Osteocyte (in vitro differentiated cells): ENCODE data around the gene UBASH3A. TPM values are rescaled to one million over a fixed set of nuclear protein-coding genes. Genes with fewer than 3 reads are reported as not detected.

Experiments used
- DNase-seq: peaks from one replicate; pipeline ENCODE4 v3.0.0; 2021; ENCODE audit warnings: mixed read lengths; ENCODE audit not compliant: unreplicated experiment; ENCODE audit errors: extremely low spot score
- H3K27ac Mint-ChIP-seq: one replicate; pipeline ENCODE4 v1.8.0; 2021; ENCODE audit warnings: mild to moderate bottlenecking, mixed read lengths; ENCODE audit not compliant: unreplicated experiment
- H3K27me3 Mint-ChIP-seq: one replicate; pipeline ENCODE4 v1.8.0; 2021; ENCODE audit warnings: mixed read lengths; ENCODE audit not compliant: unreplicated experiment
- H3K36me3 Mint-ChIP-seq: one replicate; pipeline ENCODE4 v1.8.0; 2021; ENCODE audit warnings: mixed read lengths; ENCODE audit not compliant: unreplicated experiment
- H3K4me1 Mint-ChIP-seq: one replicate; pipeline ENCODE4 v1.8.0; 2021; ENCODE audit warnings: mixed read lengths; ENCODE audit not compliant: unreplicated experiment
- H3K4me3 Mint-ChIP-seq: one replicate; pipeline ENCODE4 v1.8.0; 2021; ENCODE audit warnings: mild to moderate bottlenecking, moderate library complexity, mixed read lengths; ENCODE audit not compliant: unreplicated experiment
- H3K9me3 Mint-ChIP-seq: one replicate; pipeline ENCODE4 v1.8.0; 2021; ENCODE audit warnings: mixed read lengths; ENCODE audit not compliant: unreplicated experiment
- CTCF ChIP-seq: fragments of 200-600 bp; sonication (generic); IDR thresholded peaks from 2 replicates; pipeline ENCODE4 v1.5.0; 2021; ENCODE audit warnings: antibody characterized with exemption, mild to moderate bottlenecking, moderate library complexity
- total RNA-seq: library from RNA; stranded (reverse); gene quantifications from 2 replicates; pipeline ENCODE4 v1.2.1, GENCODE V29; 2021

UBASH3A gene
- total RNA-seq, 1 donor from 2014 or later: not detected

- no peak for DNase-seq
- Mint-ChIP-seq H3K27ac (no peak overlapping the region), H3K4me3 (no peak overlapping the region), H3K4me1 (peaks cover 36% of the 10 kb centered on the region), H3K36me3 (no peaks in the 10 kb centered on the region), H3K27me3 (peaks cover 32% of the 10 kb centered on the region), H3K9me3 (no peaks in the 10 kb centered on the region)
- no peak for TF ChIP-seq CTCF
Measured at GRCh38 chr21:42390696-42391095, 13.0 kb upstream of the UBASH3A start.

- Mint-ChIP-seq H3K27me3 (peaks cover 32% of the 10 kb centered on the region), H3K36me3 (no peaks in the 10 kb centered on the region), H3K4me1 (peaks cover 40% of the 10 kb centered on the region), H3K27ac (no peak overlapping the region), H3K9me3 (no peaks in the 10 kb centered on the region), H3K4me3 (no peak overlapping the region)
- TF ChIP-seq CTCF: no peak
- DNase-seq: no peak
Measured at GRCh38 chr21:42391297-42391696, 12.4 kb upstream of the UBASH3A start.

GRCh38 chr21:42392731-42393442 lies 10.8 kb upstream of the UBASH3A start:
- Mint-ChIP-seq H3K9me3 (no peaks in the 10 kb centered on the region), H3K4me3 (peak overlapping the region; percentile 5), H3K27me3 (peaks cover 31% of the 10 kb centered on the region), H3K36me3 (no peaks in the 10 kb centered on the region), H3K4me1 (peaks cover 40% of the 10 kb centered on the region), H3K27ac (peak overlapping the region; percentile 63)
- DNase-seq: no peak
- TF ChIP-seq CTCF: no peak

- Mint-ChIP-seq H3K27me3 (peaks cover 28% of the 10 kb centered on the region), H3K36me3 (no peaks in the 10 kb centered on the region), H3K4me1 (peaks cover 40% of the 10 kb centered on the region), H3K9me3 (no peaks in the 10 kb centered on the region), H3K27ac (peak overlapping the region; percentile 63), H3K4me3 (no peak overlapping the region)
- no peak for TF ChIP-seq CTCF
- no peak for DNase-seq
Measured at GRCh38 chr21:42393443-42393950, 10.2 kb upstream of the UBASH3A start.

- DNase-seq: no peak
- H3K9me3 Mint-ChIP-seq: no peaks in the 10 kb centered on the region
- H3K27me3 Mint-ChIP-seq: peaks cover 17% of the 10 kb centered on the region
- TF ChIP-seq CTCF: no peak
- H3K4me3 Mint-ChIP-seq: no peak overlapping the region
- peaks cover 31% of the 10 kb centered on the region for H3K4me1 Mint-ChIP-seq
- peak overlapping the region; percentile 39 for H3K27ac Mint-ChIP-seq
- H3K36me3 Mint-ChIP-seq: no peaks in the 10 kb centered on the region
Measured at GRCh38 chr21:42395302-42395701, 8.4 kb upstream of the UBASH3A start.
